Activated T-cell treated with anti-CD3 and anti-CD28 coated beads for 48 hours (primary cell): ENCODE measurements around the gene MRM1.
A peak's percentile ranks its signal among the peaks of the same experiment; 100 is the strongest.

Source experiments
- DNase-seq: peaks from one replicate; pipeline ENCODE4 v3.0.0-alpha.2; 2020; ENCODE audit warnings: low read depth

The MRM1 gene

DNA sequence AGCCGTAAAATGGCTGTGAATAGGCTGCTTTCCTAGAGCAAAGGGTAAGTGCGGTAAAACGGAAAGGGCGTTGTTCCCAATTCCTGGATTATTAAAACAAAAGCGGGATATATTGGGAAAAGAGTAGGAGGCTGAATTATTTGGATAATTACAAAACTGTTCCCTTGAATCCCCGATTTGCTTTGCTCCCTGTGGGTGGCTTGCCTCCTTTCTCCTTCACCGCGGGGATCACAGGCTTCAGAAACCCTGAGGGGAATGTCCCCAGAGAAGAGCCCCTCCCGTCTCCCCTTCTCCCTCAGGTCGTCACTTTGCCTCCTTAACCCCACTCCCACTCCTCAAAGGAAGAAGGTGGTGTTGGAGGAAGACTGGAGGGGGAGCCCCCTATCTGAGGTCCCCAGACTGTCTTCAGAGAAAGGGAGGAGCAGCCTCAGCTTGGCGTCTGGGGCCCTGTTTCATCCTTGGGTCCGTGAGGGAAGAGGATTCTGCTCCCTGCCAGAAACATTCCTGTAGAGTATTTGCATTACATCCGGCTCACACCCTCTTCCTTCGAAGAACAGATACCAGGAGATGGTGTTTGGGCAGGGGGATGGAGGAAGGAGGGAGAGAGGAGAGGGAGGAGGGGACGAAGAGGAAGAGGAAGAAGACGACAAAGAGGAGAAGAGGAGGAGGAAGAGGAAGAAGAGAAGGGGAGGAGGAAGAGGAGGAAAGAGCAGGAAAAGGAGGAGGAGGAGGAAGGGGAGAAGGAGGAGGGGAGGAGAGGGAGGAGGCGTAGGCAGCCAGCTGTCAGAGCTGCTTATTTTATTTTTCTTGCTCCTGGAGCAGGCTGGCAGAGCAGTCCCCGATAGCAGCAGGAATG, 31.8 kb downstream of the MRM1 start:
- no peak for DNase-seq

DNA sequence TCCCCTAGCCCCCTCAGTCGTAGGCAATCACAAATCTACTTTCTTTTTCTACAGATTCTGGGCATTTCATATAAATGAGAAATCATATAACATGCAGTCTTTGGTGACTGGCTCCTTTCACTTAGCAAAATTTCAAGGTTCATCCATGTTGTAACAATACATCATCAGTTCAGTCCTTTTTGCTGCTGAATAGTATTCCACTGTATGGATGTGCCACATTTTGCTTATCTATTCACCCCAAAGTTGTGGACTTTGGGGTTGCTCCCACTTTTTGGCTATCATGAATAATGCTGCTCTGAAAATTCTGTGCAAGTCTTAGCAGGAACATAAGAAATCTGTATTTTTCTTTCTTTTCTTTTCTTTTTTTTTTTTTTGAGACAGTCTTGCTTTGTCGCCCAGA, 39.0 kb downstream of the MRM1 start:
- DNase-seq, result no peak

DNA sequence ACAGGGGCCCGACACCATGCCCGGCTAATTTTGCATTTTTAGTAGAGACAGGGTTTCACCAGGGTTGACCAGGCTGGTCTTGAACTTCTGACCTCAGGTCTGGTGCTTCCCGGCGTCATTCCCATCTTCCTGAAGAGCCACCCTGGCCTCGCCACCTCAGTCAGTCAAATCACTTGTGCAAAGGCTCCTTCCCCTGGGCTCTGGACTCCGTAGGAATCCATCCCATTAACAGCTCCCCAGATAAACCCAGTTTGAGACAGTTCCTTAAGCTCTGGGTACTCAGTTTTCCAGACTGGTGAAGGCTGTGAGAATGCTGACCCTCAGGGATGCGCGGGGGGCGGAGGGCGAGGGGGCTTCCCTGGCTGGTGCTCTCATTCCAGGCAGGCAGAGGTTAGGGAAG, 39.5 kb downstream of the MRM1 start:
- no peak for DNase-seq

DNA sequence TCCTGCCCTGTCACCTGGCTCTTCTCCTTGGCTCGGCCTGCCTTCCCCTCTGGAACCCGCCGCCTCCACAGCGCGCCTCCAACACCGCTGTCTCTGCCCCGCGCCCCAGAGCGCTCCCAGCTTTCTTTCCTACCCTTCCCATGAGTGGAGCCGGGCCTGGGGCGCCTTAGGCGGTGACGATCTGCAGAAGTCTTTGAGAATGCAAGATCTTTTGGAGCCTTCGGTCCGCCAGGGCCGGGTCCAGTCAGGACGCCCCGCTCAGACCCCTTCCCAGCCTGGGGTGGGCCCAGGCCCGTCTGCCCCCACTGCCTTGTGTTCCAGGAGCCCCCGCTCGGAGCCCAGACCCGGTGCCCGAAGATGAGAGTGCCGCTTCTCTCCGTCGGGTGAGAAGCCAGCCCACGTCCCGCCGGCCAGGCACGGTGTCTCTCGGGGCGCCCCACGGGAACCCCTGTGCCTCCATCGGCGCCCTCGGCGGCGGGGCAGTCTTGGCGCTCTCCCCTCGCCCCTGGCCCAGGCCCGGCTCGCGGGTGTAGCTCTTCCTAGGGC, 40.0 kb downstream of the MRM1 start:
- DNase-seq, result no peak

DNA sequence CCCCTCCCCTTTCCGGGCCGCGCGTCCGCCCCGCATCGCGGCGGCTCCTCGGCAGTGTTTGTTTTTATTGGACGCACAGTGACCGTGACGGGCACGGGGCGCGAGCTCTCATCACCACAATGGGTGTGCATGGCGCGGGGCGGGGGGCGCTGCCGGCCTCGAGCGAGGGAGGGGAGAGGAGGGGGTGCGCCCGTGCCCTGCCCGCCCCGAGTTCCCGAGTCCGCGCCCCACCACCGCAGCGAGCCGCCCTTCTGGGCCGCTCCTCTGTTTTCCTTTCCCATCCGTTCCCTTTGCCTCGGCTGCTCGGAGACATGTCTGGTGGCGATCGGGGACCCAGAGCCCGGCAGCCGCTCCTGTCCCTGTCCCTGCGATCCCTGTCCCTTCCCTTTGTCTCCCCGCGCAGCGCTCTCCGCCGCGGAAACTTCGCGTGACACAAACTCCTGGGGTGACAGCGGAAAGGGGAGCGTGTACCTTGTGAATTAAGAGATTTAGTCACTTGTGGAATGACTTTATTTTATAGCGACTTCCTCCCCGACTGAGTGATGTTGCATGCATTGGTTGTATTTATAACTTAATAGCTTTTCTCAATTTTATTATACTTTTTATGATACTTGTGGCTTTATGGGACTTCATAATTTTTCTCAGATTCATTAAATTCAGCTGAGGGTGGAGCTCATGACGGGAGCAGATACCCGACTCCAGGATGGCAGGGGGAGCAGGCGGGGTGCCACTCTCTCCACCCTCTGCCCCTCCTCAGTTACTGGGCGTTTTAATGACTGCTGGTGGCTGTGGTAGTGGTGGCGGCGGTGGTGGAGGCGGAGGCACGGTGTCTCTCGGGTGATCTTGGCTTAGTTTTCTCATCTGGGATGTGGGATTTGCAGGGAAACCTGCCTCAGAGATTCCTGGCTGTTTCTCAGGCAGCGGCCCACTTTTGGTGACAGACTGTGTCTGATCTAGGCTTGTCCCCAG, 40.8 kb downstream of the MRM1 start:
- DNase-seq, result no peak

DNA sequence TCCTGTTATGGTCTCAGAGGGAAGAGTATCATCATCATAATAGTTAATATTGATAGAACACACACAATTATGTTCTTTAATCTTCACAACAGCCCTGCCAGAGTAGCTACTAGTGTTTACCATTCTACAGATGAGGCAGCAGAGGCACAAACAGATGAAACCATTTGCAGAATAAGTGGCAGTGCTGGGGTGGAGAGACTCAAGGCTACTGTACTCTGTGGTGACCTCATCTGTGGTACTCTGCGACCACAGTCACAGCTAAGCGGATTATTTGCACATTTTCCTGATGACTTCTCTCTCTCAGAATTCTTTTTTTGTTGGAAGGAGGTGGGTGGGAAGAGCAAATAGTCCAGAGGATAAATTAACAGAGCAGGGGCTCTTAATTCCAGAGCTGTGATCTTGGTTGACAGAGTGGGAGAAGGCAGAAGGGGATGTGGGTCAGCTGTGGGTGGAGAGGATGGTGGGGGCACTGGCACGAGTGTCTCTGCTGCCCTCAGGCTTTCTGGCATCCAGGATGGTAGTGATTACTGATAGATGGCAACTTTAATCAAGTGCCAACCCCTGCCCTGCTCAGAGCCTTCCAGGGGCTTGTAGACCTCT, 41.8 kb downstream of the MRM1 start:
- no peak for DNase-seq

DNA sequence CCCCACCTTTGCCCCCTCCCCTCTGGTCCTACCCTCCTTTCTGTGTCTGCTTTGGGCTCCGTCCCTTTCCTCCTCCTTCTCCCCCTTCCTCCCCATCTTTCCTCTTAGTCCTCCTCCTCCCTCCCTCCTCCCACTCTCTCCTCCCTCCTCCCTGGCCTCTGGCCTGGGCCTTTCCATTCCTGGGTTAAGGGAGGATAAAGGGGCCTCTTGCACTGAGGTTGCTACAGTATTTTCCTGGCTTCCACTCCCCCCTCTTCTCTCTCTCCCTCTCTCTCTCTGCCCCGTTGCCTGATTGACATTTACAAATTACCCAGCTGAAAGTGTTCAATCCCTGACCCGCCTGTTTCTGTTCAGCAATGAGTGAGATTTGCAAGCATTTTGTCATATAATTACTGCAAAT, 44.0 kb downstream of the MRM1 start:
- no peak for DNase-seq

DNA sequence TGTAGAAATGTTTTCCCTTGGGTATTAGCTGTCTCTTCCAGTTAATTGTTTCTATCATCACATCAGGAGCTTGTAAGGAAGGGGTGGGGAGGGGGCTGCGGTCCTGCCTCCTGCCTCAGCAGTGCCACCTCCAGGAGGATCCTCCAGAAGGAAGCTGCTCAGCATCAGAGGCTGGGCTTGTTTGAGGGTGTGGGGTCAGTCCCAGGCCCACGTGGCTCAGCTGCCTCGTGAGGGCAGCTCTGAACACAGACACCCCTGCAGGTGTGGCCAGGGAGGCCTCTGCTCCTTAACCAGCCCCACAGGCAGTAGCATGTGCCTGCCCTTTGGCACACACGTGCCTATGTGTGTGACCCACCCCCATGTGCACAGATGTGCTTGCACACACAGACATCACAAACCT, 46.3 kb downstream of the MRM1 start:
- DNase-seq, result no peak

DNA sequence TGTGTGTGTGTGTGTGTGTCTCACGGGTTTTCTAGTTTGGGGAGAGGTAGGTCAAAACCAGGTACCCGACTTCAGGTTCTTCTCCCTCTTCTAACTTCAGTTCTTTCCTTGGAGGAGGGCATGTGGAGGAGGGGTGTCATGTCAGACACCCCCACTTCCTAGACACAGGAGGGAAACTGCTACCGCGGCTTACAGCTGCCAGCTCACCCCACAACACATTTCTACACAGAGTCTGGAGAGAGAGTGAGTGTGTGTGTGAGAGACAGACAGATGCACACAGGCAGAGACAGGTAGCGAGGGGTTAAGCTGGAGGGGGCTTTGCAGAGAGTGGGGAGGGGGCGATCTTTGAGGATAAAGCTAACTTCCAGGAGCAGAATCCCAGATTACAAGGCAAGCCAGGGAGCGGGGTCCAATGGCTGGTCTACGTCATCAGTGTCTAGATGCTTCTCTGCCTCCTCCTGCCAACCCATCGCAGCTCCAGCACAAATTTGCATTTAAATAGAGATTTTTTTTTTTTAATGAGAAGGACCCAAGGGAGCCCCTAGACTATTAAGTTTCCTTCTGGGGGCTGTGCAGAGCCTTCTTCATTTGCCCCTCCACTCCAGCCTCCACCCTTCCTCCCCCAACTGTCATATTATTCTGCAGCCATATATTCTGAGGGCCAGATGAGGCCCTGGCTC, 48.9 kb downstream of the MRM1 start:
- no peak for DNase-seq

DNA sequence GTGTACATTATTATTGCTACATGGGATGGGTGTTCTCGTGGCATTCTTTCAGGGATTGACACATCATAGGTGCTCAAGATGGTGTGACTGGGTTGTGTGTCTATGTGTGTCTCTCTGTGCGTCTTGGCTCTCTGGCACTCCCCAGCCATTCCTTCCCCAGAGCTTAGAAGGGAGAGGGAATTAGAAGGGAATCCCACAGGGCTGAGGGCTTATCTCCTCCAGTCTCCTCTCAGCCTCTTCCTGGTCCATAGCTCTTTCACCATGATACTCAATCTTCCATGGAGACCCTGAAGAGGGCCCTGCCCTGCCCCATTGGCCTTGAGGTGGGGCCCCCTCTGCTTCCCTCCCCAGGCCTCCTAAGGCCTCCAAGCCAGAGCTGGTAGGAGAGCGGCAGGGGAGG, 52.0 kb downstream of the MRM1 start:
- no peak for DNase-seq

DNA sequence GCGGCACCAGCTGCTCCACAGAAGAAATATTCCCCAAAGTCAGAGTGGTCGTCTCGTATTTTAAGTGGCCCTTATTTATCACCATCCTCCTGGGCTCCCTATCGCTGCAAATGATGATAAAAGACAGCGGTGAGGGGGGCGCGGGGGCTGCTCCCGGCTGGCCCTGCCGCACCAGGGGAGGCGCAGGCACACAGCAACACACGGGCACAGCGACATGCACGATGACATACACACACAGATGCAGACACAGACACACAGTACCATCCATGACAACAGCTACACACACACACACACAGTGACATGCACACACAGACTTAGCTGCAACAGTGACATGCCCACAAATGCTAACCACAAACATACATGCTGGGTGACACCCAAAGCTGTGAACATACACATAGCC, 52.5 kb downstream of the MRM1 start:
- no peak for DNase-seq

DNA sequence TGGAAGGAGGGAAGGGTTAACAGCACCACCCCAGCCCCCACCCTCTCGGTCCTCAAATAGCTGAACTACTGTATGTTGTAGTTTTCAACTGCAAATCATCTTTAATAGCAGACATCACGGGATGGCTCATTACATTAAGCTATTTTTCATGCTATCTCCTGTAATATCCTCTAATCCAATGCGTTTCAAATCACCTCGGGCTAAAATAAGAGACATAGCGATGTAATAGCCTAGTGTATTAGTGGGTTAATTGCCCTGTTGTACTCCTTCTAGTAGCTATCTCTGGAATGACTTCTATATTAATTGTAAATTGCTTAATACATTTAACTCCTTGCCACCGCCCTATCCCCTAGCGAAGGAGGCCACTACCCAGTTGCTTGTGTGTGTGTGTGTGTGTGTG, 54.3 kb downstream of the MRM1 start:
- DNase-seq, result no peak

DNA sequence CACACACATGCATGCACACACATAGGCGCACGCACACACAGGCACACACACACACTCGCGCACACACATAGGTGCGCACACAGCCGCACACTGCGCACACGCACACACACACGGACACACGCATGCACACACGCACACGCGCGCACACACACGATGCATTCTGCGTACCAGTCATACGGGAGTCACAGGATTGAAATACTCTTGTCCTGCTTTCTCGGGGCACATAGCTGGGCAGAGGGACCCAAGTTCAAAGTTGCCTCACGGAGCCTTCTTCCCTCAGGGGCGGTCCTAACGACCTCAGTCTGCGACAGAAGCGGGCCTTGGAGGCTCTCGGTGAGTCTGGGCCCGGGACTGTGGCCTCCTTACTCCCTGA, 56.0 kb downstream of the MRM1 start:
- DNase-seq, result no peak

DNA sequence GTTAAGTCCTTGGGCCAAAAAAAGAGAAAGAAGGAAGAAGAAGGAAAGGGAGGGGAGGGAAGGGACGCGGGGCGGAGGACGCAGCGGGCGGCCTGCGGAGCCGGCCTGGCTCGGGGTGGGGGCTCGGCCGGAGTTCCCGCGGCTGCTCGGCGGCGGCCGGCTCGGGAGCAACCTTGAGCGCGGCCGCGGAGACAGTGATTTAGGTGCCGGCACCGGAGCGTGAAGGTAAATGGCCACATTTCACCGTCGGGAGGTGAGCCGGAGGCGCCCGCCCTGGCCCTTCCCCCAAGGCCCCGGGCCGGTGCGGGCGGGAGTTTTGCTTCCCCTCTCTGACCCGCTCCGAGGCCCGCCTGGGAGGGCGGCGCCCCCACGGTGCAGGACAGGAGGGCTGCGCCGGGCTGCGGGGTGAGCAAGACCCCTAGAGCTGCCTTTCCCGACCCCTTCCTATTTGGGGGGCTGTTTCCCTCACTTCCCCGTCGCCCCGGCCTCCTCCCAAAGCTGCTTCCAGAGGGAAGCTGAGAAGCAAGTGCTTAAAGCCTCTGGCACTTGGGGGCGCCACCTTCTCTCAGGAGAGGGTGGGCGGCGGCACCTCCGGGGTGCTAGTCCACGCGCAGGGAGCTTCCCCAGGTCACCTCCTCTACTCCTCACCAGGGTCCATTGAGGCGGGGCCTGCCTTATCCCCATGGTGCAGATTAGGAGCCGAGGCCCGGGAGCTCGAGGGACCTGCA, 56.5 kb downstream of the MRM1 start:
- peak; percentile 8 for DNase-seq
